ENCODE results near the gene SCN2A.
"Not testable (repeated sequence)": the region's sequence is repeated elsewhere in the genome, so short reads cannot be mapped to it uniquely, and the experiment has no call there.

SCN2A gene

GRCh38 chr2:165357758-165358157, 118.5 kb downstream of the SCN2A start:
- no peak overlapping the region for H3K4me3 Mint-ChIP-seq

DNA sequence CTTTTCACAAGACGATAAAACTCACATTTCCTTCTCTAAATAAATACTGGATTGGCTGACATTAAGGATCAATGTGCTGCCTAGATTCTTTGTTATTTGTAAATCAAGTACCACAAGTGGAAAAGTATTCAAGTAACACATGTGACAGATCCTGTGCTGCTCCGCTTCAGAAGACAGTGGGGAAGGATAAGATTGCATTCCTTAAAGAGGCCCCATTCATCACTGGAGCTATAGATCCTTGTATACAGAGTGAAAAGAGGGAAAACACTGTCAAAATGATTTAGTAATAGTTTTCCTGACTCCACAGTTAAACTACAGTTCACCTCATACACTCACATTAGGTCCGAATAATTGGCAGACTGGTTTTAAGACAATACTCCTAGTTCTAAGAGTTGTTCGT, 122.3 kb downstream of the SCN2A start:
- Mint-ChIP-seq H3K9me3 (no peaks in the 10 kb centered on the region), H3K4me3 (no peak overlapping the region), H3K27me3 (peaks cover 1% of the 10 kb centered on the region), H3K27ac (no peak overlapping the region), H3K36me3 (no peaks in the 10 kb centered on the region), H3K4me1 (no peaks in the 10 kb centered on the region)

More at GRCh38 chr2:165357758-165358157, 118.5 kb downstream of the SCN2A start:
- H3K36me3 Mint-ChIP-seq, result no peaks in the 10 kb centered on the region
- no peaks in the 10 kb centered on the region for H3K4me1 Mint-ChIP-seq
- no peaks in the 10 kb centered on the region for H3K9me3 Mint-ChIP-seq
- H3K27ac Mint-ChIP-seq, result no peak overlapping the region
- H3K27me3 Mint-ChIP-seq, result peaks cover 1% of the 10 kb centered on the region

GRCh38 chr2:165369131-165369897, 130.1 kb downstream of the SCN2A start:
- Mint-ChIP-seq H3K9me3 (no peaks in the 10 kb centered on the region), H3K36me3 (no peaks in the 10 kb centered on the region), H3K27me3 (no peaks in the 10 kb centered on the region), H3K4me1 (no peaks in the 10 kb centered on the region), H3K27ac (no peak overlapping the region), H3K4me3 (no peak overlapping the region)

DNA sequence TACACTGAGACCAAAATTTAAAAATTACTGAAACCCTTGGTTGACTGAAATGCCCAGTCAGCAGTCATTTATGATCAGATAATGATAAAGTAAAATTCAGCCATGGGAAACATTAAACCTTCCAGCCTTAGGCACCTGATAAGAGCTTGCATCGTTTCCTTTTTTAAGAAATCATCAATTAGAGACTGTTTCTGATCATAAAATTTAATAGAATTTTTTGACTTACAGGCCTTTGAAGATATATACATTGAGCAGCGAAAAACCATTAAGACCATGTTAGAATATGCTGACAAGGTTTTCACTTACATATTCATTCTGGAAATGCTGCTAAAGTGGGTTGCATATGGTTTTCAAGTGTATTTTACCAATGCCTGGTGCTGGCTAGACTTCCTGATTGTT, 130.7 kb downstream of the SCN2A start:
- H3K27me3 Mint-ChIP-seq, result no peaks in the 10 kb centered on the region
- no peaks in the 10 kb centered on the region for H3K36me3 Mint-ChIP-seq
- H3K4me1 Mint-ChIP-seq, result no peaks in the 10 kb centered on the region
- no peak overlapping the region for H3K4me3 Mint-ChIP-seq
- H3K27ac Mint-ChIP-seq, result no peak overlapping the region
- no peaks in the 10 kb centered on the region for H3K9me3 Mint-ChIP-seq

- Mint-ChIP-seq H3K4me3 (no peak overlapping the region), H3K9me3 (no peaks in the 10 kb centered on the region), H3K27me3 (no peaks in the 10 kb centered on the region), H3K4me1 (no peaks in the 10 kb centered on the region), H3K36me3 (no peaks in the 10 kb centered on the region), H3K27ac (no peak overlapping the region)
Measured at GRCh38 chr2:165371356-165371755, 132.1 kb downstream of the SCN2A start.

- no peaks in the 10 kb centered on the region for H3K36me3 Mint-ChIP-seq
- H3K27me3 Mint-ChIP-seq, result no peaks in the 10 kb centered on the region
- no peak overlapping the region for H3K27ac Mint-ChIP-seq
- H3K4me1 Mint-ChIP-seq, result no peaks in the 10 kb centered on the region
- H3K9me3 Mint-ChIP-seq, result no peaks in the 10 kb centered on the region
- H3K4me3 Mint-ChIP-seq, result no peak overlapping the region
Measured at GRCh38 chr2:165373278-165374010, 134.2 kb downstream of the SCN2A start.

GRCh38 chr2:165376571-165376975, 137.4 kb downstream of the SCN2A start:
- Mint-ChIP-seq H3K36me3 (no peaks in the 10 kb centered on the region), H3K4me1 (no peaks in the 10 kb centered on the region), H3K27me3 (peaks cover 3% of the 10 kb centered on the region), H3K9me3 (no peaks in the 10 kb centered on the region), H3K4me3 (no peak overlapping the region), H3K27ac (no peak overlapping the region)

DNA sequence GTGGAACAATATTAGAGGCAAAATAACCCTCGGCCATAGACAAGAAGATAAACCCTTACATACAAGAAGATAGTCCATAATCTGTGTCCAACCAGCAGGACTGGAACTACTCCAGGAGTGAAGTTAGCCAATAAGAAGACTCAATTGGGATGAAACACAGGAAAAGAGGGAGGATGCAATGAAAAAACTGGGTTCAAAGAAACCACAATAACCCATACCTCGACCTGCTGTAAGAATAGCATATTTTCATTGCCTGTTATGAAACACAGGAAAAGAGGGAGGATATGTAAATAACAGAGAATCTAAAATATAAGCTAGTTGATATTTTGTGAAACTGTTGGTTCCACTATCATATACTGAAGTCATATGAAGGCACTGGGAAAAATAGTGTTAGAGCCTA, 143.1 kb downstream of the SCN2A start:
- Mint-ChIP-seq H3K9me3 (no peaks in the 10 kb centered on the region), H3K4me1 (no peaks in the 10 kb centered on the region), H3K36me3 (no peaks in the 10 kb centered on the region), H3K27me3 (peaks cover 8% of the 10 kb centered on the region), H3K27ac (no peak overlapping the region), H3K4me3 (no peak overlapping the region)

DNA sequence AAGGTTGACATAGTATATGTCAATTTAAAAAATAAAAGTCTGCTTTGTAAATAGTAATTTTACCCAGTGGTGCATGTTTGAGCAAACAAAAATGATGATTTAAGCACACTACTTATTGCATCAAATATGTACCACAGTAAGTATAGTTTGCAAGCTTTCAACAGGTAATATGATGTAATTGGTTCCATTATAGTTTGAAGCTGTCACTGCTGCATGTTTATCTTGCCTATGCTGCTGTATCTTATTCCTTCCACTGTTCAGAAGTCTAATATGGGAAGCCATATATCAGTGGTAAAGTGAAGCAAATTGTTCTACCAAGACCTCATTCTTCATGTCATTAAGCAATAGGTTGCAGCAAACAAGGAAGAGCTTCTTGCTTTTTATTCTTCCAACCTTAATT, 151.7 kb downstream of the SCN2A start:
- no peak overlapping the region for H3K4me3 Mint-ChIP-seq
- peaks cover 4% of the 10 kb centered on the region for H3K4me1 Mint-ChIP-seq
- H3K27me3 Mint-ChIP-seq, result peaks cover 12% of the 10 kb centered on the region
- H3K36me3 Mint-ChIP-seq, result no peaks in the 10 kb centered on the region
- no peak overlapping the region for H3K27ac Mint-ChIP-seq
- no peaks in the 10 kb centered on the region for H3K9me3 Mint-ChIP-seq

GRCh38 chr2:165391791-165392190, 152.6 kb downstream of the SCN2A start:
- H3K4me3 Mint-ChIP-seq, result no peak overlapping the region
- H3K36me3 Mint-ChIP-seq, result no peaks in the 10 kb centered on the region
- peaks cover 4% of the 10 kb centered on the region for H3K4me1 Mint-ChIP-seq
- H3K27me3 Mint-ChIP-seq, result peaks cover 14% of the 10 kb centered on the region
- H3K27ac Mint-ChIP-seq, result no peak overlapping the region
- no peaks in the 10 kb centered on the region for H3K9me3 Mint-ChIP-seq

DNA sequence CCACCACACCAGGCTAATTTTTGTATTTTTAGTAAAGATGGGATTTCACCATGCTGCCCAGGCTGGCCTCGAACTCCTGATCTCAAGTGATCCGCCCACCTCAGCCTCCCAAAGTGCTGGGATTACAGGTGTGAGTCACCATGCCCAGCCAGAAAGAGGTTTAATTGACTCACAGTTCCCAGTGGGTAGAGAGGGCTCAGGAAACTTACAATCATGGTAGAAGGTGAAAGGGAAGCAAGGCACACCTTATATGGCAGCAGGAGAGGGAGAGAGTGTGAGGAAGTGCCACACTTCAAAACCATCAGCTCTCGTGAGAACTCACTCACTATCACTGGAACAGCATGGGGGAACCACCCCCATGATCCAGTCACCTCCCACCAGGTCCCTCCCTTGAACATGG, 159.4 kb downstream of the SCN2A start:
- not testable (repeated sequence) for H3K4me3 Mint-ChIP-seq, H3K36me3 Mint-ChIP-seq, H3K9me3 Mint-ChIP-seq, H3K27ac Mint-ChIP-seq, H3K4me1 Mint-ChIP-seq
- H3K27me3 Mint-ChIP-seq, result peaks cover 20% of the 10 kb centered on the region

GRCh38 chr2:165401285-165401852, 162.2 kb downstream of the SCN2A start:
- H3K27me3 Mint-ChIP-seq, result peaks cover 15% of the 10 kb centered on the region
- no peak overlapping the region for H3K4me3 Mint-ChIP-seq
- no peaks in the 10 kb centered on the region for H3K9me3 Mint-ChIP-seq
- H3K4me1 Mint-ChIP-seq, result no peaks in the 10 kb centered on the region
- no peaks in the 10 kb centered on the region for H3K36me3 Mint-ChIP-seq
- no peak overlapping the region for H3K27ac Mint-ChIP-seq

GRCh38 chr2:165402162-165402561, 162.9 kb downstream of the SCN2A start:
- H3K4me1 Mint-ChIP-seq, result no peaks in the 10 kb centered on the region
- H3K36me3 Mint-ChIP-seq, result no peaks in the 10 kb centered on the region
- peaks cover 16% of the 10 kb centered on the region for H3K27me3 Mint-ChIP-seq
- no peak overlapping the region for H3K4me3 Mint-ChIP-seq
- H3K9me3 Mint-ChIP-seq, result no peaks in the 10 kb centered on the region
- H3K27ac Mint-ChIP-seq, result no peak overlapping the region

DNA sequence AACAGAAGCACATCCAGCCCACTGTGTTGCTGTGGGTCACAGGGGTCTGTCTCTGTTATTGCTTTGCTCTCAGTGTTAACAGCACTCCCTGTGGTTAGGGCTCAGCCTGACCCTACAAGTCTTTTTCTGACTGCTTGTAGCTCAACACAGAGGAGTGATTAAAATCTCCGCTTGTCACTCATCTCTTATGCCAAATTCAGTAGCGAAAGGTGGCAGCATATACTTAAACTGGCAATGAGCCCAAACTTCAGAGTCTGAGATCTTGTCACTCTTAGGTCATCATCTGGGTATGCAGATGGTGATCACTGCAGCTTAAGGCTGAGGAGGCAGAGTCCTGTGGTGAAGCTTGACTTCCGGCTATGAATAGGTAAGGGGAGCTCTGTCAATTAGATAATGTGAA, 167.0 kb downstream of the SCN2A start:
- Mint-ChIP-seq H3K4me3 (no peak overlapping the region), H3K4me1 (no peaks in the 10 kb centered on the region), H3K36me3 (no peaks in the 10 kb centered on the region), H3K9me3 (no peaks in the 10 kb centered on the region), H3K27ac (no peak overlapping the region), H3K27me3 (peaks cover 6% of the 10 kb centered on the region)

- no peaks in the 10 kb centered on the region for H3K4me1 Mint-ChIP-seq
- H3K36me3 Mint-ChIP-seq, result no peaks in the 10 kb centered on the region
- H3K9me3 Mint-ChIP-seq, result no peaks in the 10 kb centered on the region
- peaks cover 6% of the 10 kb centered on the region for H3K27me3 Mint-ChIP-seq
- H3K4me3 Mint-ChIP-seq, result no peak overlapping the region
- no peak overlapping the region for H3K27ac Mint-ChIP-seq
Measured at GRCh38 chr2:165407466-165407865, 168.3 kb downstream of the SCN2A start.

GRCh38 chr2:165408186-165408585, 169.0 kb downstream of the SCN2A start:
- Mint-ChIP-seq H3K4me1 (no peaks in the 10 kb centered on the region), H3K9me3 (no peaks in the 10 kb centered on the region)

More at GRCh38 chr2:165408186-165408585, 169.0 kb downstream of the SCN2A start:
- Mint-ChIP-seq H3K27ac (no peak overlapping the region), H3K4me3 (no peak overlapping the region), H3K36me3 (no peaks in the 10 kb centered on the region), H3K27me3 (peaks cover 6% of the 10 kb centered on the region)

Data from activated naive CD4-positive, alpha-beta T cell treated with anti-CD3 and anti-CD28 coated beads, Interleukin-2, amount 50 U/mL, for 24 hours (primary cell).